H9 (cell line): Measurements from ENCODE around the gene COASY. TPM values are rescaled to one million over a fixed set of nuclear protein-coding genes. Genes with fewer than 3 reads are reported as not detected.

ENCODE experiments used
- DNase-seq: peaks from one replicate; pipeline ENCODE4 v3.0.0-alpha.2; 2017
- H2AFZ ChIP-seq: one replicate; pipeline ENCODE4 v1.6.1; 2013; ENCODE audit warnings: mild to moderate bottlenecking, low read length, control low read depth, moderate library complexity
- H2AK5ac ChIP-seq: 2 replicates; pipeline ENCODE4 v1.6.1; 2013; ENCODE audit warnings: low read length, control low read depth, mixed read lengths; ENCODE audit not compliant: insufficient read length
- H2BK120ac ChIP-seq: one replicate; pipeline ENCODE4 v1.6.1; 2013; ENCODE audit warnings: low read depth, mild to moderate bottlenecking, low read length, control low read depth, inconsistent platforms; ENCODE audit not compliant: poor library complexity, severe bottlenecking
- H2BK12ac ChIP-seq: 2 replicates; pipeline ENCODE4 v1.6.1; 2013; ENCODE audit warnings: low read length, control low read depth, mixed read lengths, low read depth; ENCODE audit not compliant: insufficient read length
- H2BK15ac ChIP-seq: 2 replicates; pipeline ENCODE4 v1.6.1; 2013; ENCODE audit warnings: low read depth, low read length, control low read depth
- H2BK20ac ChIP-seq: one replicate; pipeline ENCODE4 v1.6.1; 2013; ENCODE audit warnings: low read depth, mild to moderate bottlenecking, low read length, control low read depth, inconsistent platforms; ENCODE audit not compliant: poor library complexity, severe bottlenecking
- H2BK5ac ChIP-seq: 2 replicates; pipeline ENCODE4 v1.6.1; 2013; ENCODE audit warnings: low read length, control low read depth, mixed read lengths; ENCODE audit not compliant: insufficient read length
- H3K14ac ChIP-seq: 2 replicates; pipeline ENCODE4 v1.6.1; 2013; ENCODE audit warnings: low read length, control low read depth; ENCODE audit not compliant: insufficient read depth
- H3K18ac ChIP-seq: 2 replicates; pipeline ENCODE4 v1.6.1; 2013; ENCODE audit warnings: low read depth, mild to moderate bottlenecking, mixed read lengths, low read length, control low read depth; ENCODE audit not compliant: insufficient read length
- H3K23ac ChIP-seq: 2 replicates; pipeline ENCODE4 v1.6.1; 2013; ENCODE audit warnings: low read length, control low read depth, mixed read lengths, low read depth; ENCODE audit not compliant: insufficient read length
- H3K23me2 ChIP-seq: 2 replicates; pipeline ENCODE4 v1.6.1; 2013; ENCODE audit warnings: low read depth, mild to moderate bottlenecking, mixed read lengths, low read length, control low read depth; ENCODE audit not compliant: insufficient read length, poor library complexity, severe bottlenecking
- H3K27ac ChIP-seq: 2 replicates; pipeline ENCODE4 v1.5.1; 2013; ENCODE audit warnings: low read length, control low read depth, mixed read lengths, low read depth; ENCODE audit not compliant: insufficient read length
- H3K27me3 ChIP-seq: 2 replicates; pipeline ENCODE4 v1.6.1; 2013; ENCODE audit warnings: low read length, control low read depth, inconsistent platforms; ENCODE audit not compliant: insufficient read depth
- H3K4ac ChIP-seq: 2 replicates; pipeline ENCODE4 v1.6.1; 2013; ENCODE audit warnings: low read depth, mild to moderate bottlenecking, control low read depth, inconsistent platforms, low read length, moderate library complexity
- H3K4me1 ChIP-seq: 2 replicates; pipeline ENCODE4 v1.6.1; 2013; ENCODE audit warnings: low read length, control low read depth, inconsistent platforms; ENCODE audit not compliant: insufficient read depth
- H3K4me2 ChIP-seq: 2 replicates; pipeline ENCODE4 v1.6.1; 2013; ENCODE audit warnings: low read length, control low read depth, mixed read lengths; ENCODE audit not compliant: insufficient read length, insufficient read depth
- H3K56ac ChIP-seq: 2 replicates; pipeline ENCODE4 v1.6.1; 2013; ENCODE audit warnings: low read depth, mild to moderate bottlenecking, mixed read lengths, low read length, control low read depth; ENCODE audit not compliant: insufficient read length
- H3K79me1 ChIP-seq: 2 replicates; pipeline ENCODE4 v1.6.1; 2013; ENCODE audit warnings: low read depth, mild to moderate bottlenecking, moderate library complexity, low read length, control low read depth, inconsistent platforms; ENCODE audit not compliant: insufficient read depth, poor library complexity, severe bottlenecking
- H3K79me2 ChIP-seq: 2 replicates; pipeline ENCODE4 v1.6.1; 2013; ENCODE audit warnings: low read length, control low read depth, inconsistent platforms; ENCODE audit not compliant: insufficient read depth
- H3K9ac ChIP-seq: 2 replicates; pipeline ENCODE4 v1.6.1; 2013; ENCODE audit warnings: low read length, control low read depth, mixed read lengths; ENCODE audit not compliant: insufficient read length; ENCODE audit errors: extremely low read depth
- H3K9me3 ChIP-seq: one replicate; pipeline ENCODE4 v1.6.1; 2013; ENCODE audit warnings: low read depth, low read length, inconsistent platforms; ENCODE audit not compliant: control insufficient read depth
- H3T11ph ChIP-seq: one replicate; pipeline ENCODE4 v1.6.1; 2013; ENCODE audit warnings: mild to moderate bottlenecking, low read length, control low read depth, inconsistent platforms
- H4K20me1 ChIP-seq: one replicate; pipeline ENCODE4 v1.6.1; 2013; ENCODE audit not compliant: control insufficient read depth, insufficient read length, insufficient read depth
- H4K5ac ChIP-seq: 2 replicates; pipeline ENCODE4 v1.6.1; 2013; ENCODE audit warnings: low read depth, mild to moderate bottlenecking, mixed read lengths, low read length, control low read depth; ENCODE audit not compliant: insufficient read length
- H4K8ac ChIP-seq: replicated peaks from 2 replicates; pipeline ENCODE4 v1.6.1; 2013; ENCODE audit warnings: low read length, control low read depth, mixed read lengths, low read depth; ENCODE audit not compliant: insufficient read length
- H4K91ac ChIP-seq: 2 replicates; pipeline ENCODE4 v1.6.1; 2013; ENCODE audit warnings: low read depth, mild to moderate bottlenecking, moderate library complexity, mixed read lengths, low read length, control low read depth; ENCODE audit not compliant: insufficient read length
- H3K27ac Mint-ChIP-seq, 3 experiments: 2 replicates in 2 of 3; 3 replicates in 1 of 3; pipeline ENCODE4 v1.8.0; 2020 to 2021; ENCODE audit warnings: mixed read lengths in 3 of 3, mild to moderate bottlenecking in 1 of 3, moderate library complexity in 1 of 3
- H3K27me3 Mint-ChIP-seq: 2 replicates; pipeline ENCODE4 v1.8.0; 2021; ENCODE audit warnings: low read depth, mild to moderate bottlenecking, moderate library complexity, mixed read lengths
- H3K36me3 Mint-ChIP-seq, 3 experiments: 2 replicates in 2 of 3; 3 replicates in 1 of 3; pipeline ENCODE4 v1.8.0; 2020 to 2021; ENCODE audit warnings: low read depth in 3 of 3, mixed read lengths in 3 of 3; ENCODE audit not compliant: insufficient read depth in 1 of 3
- H3K4me1 Mint-ChIP-seq, 2 experiments: 2 replicates each; pipeline ENCODE4 v1.8.0; 2020; ENCODE audit warnings: mixed read lengths in 2 of 2
- H3K4me3 Mint-ChIP-seq, 2 experiments: 2 replicates in 1 of 2; 3 replicates in 1 of 2; pipeline ENCODE4 v1.8.0; 2020 to 2021; ENCODE audit warnings: mild to moderate bottlenecking in 2 of 2, mixed read lengths in 2 of 2, moderate library complexity in 1 of 2
- H3K9me3 Mint-ChIP-seq, 2 experiments: 2 replicates in 1 of 2; 3 replicates in 1 of 2; pipeline ENCODE4 v1.8.0; 2020; ENCODE audit warnings: mild to moderate bottlenecking in 2 of 2, mixed read lengths in 2 of 2, moderate library complexity in 1 of 2
- CTCF ChIP-seq: fragments of 200-600 bp; sonication (generic); conservative IDR thresholded peaks from 3 replicates; pipeline ENCODE4 v1.8.0; 2021; ENCODE audit warnings: antibody characterized with exemption, mild to moderate bottlenecking
- WGBS: extraction: QIAGEN DNeasy Blood & Tissue Kit; methylation state at CpG from one replicate; pipeline ENCODE4 v1.1.7; 2013; ENCODE audit warnings: missing lambda C conversion rate, low lambda C conversion rate, mixed read lengths; ENCODE audit not compliant: insufficient read length; ENCODE audit errors: extremely low coverage; 5-methylcytosine and 5-hydroxymethylcytosine counted together
- total RNA-seq: library from RNA; stranded (reverse); gene quantifications from 2 replicates; pipeline ENCODE4 v1.2.1, GENCODE V29; 2021

COASY gene
- total RNA-seq, 1 experiment from 2014 or later: 84.1 TPM

- Histone ChIP-seq H3K18ac (no peak overlapping the region), H3K79me1 (no peaks in the 10 kb centered on the region), H2BK5ac (no peak overlapping the region), H4K5ac (no peak overlapping the region), H3K9ac (no peak overlapping the region), H3K27ac (no peak overlapping the region), H2BK12ac (no peak overlapping the region), H2BK15ac (no peak overlapping the region), H4K20me1 (no peaks in the 10 kb centered on the region), H2AK5ac (no peak overlapping the region), H3K4me1 (no peaks in the 10 kb centered on the region; the same call in 1 of the 2 replicates), H3T11ph (no peak overlapping the region), H3K4me2 (no peak overlapping the region), H3K9me3 (no peaks in the 10 kb centered on the region), H3K4ac (no peak overlapping the region), H4K91ac (no peak overlapping the region), H3K56ac (no peak overlapping the region), H2AFZ (no peak overlapping the region), H3K23me2 (peaks cover 5% of the 10 kb centered on the region), H3K79me2 (no peaks in the 10 kb centered on the region), H2BK20ac (no peak overlapping the region), H4K8ac (no peak overlapping the region), H3K14ac (no peak overlapping the region), H3K23ac (no peak overlapping the region), H3K27me3 (no peaks in the 10 kb centered on the region), H2BK120ac (no peak overlapping the region)
- H3K36me3 Mint-ChIP-seq: peaks cover 2 to 29% (median 27%) of the 10 kb centered on the region in 3 experiments; a peak in 6 of 7 replicates
- WGBS: no CpG with 5 or more reads among the region's 17 CpGs
- no peak for DNase-seq
- H3K9me3 Mint-ChIP-seq: no peaks in the 10 kb centered on the region
- no peaks in the 10 kb centered on the region; the same call in 1 of the 2 replicates for H3K27me3 Mint-ChIP-seq
- H3K27ac Mint-ChIP-seq: peak overlapping the region in 1 of 3 experiments; percentile 90; a peak in 1 of 7 replicates
- no peak for TF ChIP-seq CTCF
- H3K4me3 Mint-ChIP-seq: no peak overlapping the region
- H3K4me1 Mint-ChIP-seq: peaks cover 4 to 12% of the 10 kb centered on the region in 2 experiments; a peak in 3 of 4 replicates
These were observed 20.7 kb upstream of the COASY start for GRCh38 chr17:42541041-42541833.
